Activated CD8-positive, alpha-beta T cell treated with anti-CD3 and anti-CD28 coated beads for 36 hours (primary cell): ENCODE data around the gene ABCA4. TPM values are rescaled to one million over a fixed set of nuclear protein-coding genes. Genes with fewer than 3 reads are reported as not detected.

Experiments
- ATAC-seq: fragments of 200-7000 bp; cut with Tn5 transposase; one replicate; pipeline ENCODE4 v1.10.0; 2021; ENCODE audit warnings: mild to moderate bottlenecking, moderate library complexity
- CTCF ChIA-PET: fragments of 350-600 bp; sonication (Branson Sonifier 250); formaldehyde crosslinking; loops from one replicate; lab custom pipeline; 2021; ENCODE audit warnings: antibody characterized with exemption; lab: Charles Lee
- POLR2A ChIA-PET: fragments of 350-600 bp; sonication (Branson Sonifier 250); formaldehyde crosslinking; loops from one replicate; lab custom pipeline; 2021; ENCODE audit warnings: antibody characterized with exemption; lab: Charles Lee
- DNase-seq: peaks from one replicate; pipeline ENCODE4 v3.0.0-alpha.2; 2020
- H3K27ac Mint-ChIP-seq: one replicate; pipeline ENCODE4 v1.8.0; 2021; ENCODE audit warnings: mild to moderate bottlenecking, mixed read lengths
- H3K27me3 Mint-ChIP-seq: one replicate; pipeline ENCODE4 v1.8.0; 2021; ENCODE audit warnings: mixed read lengths
- H3K36me3 Mint-ChIP-seq: one replicate; pipeline ENCODE4 v1.8.0; 2021; ENCODE audit warnings: low read depth, mixed read lengths
- H3K4me1 Mint-ChIP-seq: one replicate; pipeline ENCODE4 v1.8.0; 2021; ENCODE audit warnings: low read depth, mixed read lengths
- H3K4me3 Mint-ChIP-seq: one replicate; pipeline ENCODE4 v1.8.0; 2021; ENCODE audit warnings: mild to moderate bottlenecking, moderate library complexity, mixed read lengths
- H3K9me3 Mint-ChIP-seq: one replicate; pipeline ENCODE4 v1.8.0; 2021; ENCODE audit warnings: mixed read lengths
- CTCF ChIP-seq: fragments of 200-600 bp; IDR thresholded peaks from one replicate; pipeline ENCODE4 v1.8.0; 2022; ENCODE audit warnings: antibody characterized with exemption, mild to moderate bottlenecking
- intact Hi-C: fragments of 100-400 bp; cut with micrococcal nuclease; formaldehyde crosslinking; loops from one replicate; pipeline ENCODE4 v1.10.0; 2022
- total RNA-seq, 2 experiments: library from RNA; stranded (reverse); gene quantifications; one replicate each; pipeline ENCODE4 v1.2.3, GENCODE V29; 2021

The ABCA4 gene
- total RNA-seq, 2 experiments from 2014 or later: not detected

GRCh38 chr1:93997756-93998155 is 123.2 kb downstream of the ABCA4 start:
- DNase-seq: no peak
- peaks cover 6% of the 10 kb centered on the region for H3K27me3 Mint-ChIP-seq
- H3K27ac Mint-ChIP-seq: no peak overlapping the region
- H3K9me3 Mint-ChIP-seq: no peaks in the 10 kb centered on the region
- CTCF ChIA-PET: no interaction called here
- TF ChIP-seq CTCF: no peak
- H3K4me1 Mint-ChIP-seq: no peaks in the 10 kb centered on the region
- no peak for ATAC-seq
- H3K36me3 Mint-ChIP-seq: no peaks in the 10 kb centered on the region
- intact Hi-C loops: no loop called here
- POLR2A ChIA-PET: no interaction called here
- H3K4me3 Mint-ChIP-seq: no peak overlapping the region

- peak; percentile 8 for DNase-seq
- no peaks in the 10 kb centered on the region for H3K9me3 Mint-ChIP-seq
- no peaks in the 10 kb centered on the region for H3K4me1 Mint-ChIP-seq
- intact Hi-C loops: no loop called here
- CTCF ChIA-PET: no interaction called here
- no peak for TF ChIP-seq CTCF
- H3K27me3 Mint-ChIP-seq: peaks cover 14% of the 10 kb centered on the region
- H3K27ac Mint-ChIP-seq: no peak overlapping the region
- POLR2A ChIA-PET: interaction anchor here (0.6 kb wide), 1 partner anchor 166 kb away, joined by 3 read pairs; no protein-coding TSS in a partner anchor
- H3K36me3 Mint-ChIP-seq: no peaks in the 10 kb centered on the region
- no peak for ATAC-seq
- H3K4me3 Mint-ChIP-seq: no peak overlapping the region
Measured at GRCh38 chr1:93995837-93996536, 125.0 kb downstream of the ABCA4 start.

GRCh38 chr1:93993731-93994130 is 127.2 kb downstream of the ABCA4 start:
- H3K36me3 Mint-ChIP-seq: no peaks in the 10 kb centered on the region
- POLR2A ChIA-PET: no interaction called here
- H3K9me3 Mint-ChIP-seq: no peaks in the 10 kb centered on the region
- intact Hi-C loops: no loop called here
- no peak for TF ChIP-seq CTCF
- CTCF ChIA-PET: no interaction called here
- no peak overlapping the region for H3K4me3 Mint-ChIP-seq
- no peak overlapping the region for H3K27ac Mint-ChIP-seq
- no peak for ATAC-seq
- no peaks in the 10 kb centered on the region for H3K4me1 Mint-ChIP-seq
- DNase-seq: no peak
- H3K27me3 Mint-ChIP-seq: peaks cover 18% of the 10 kb centered on the region

GRCh38 chr1:93992954-93993353 is 128.0 kb downstream of the ABCA4 start:
- no peak for TF ChIP-seq CTCF
- peaks cover 18% of the 10 kb centered on the region for H3K27me3 Mint-ChIP-seq

GRCh38 chr1:93992190-93992589 is 128.8 kb downstream of the ABCA4 start:
- intact Hi-C loops: no loop called here
- ATAC-seq: no peak
- no peaks in the 10 kb centered on the region for H3K9me3 Mint-ChIP-seq
- H3K36me3 Mint-ChIP-seq: no peaks in the 10 kb centered on the region
- peaks cover 18% of the 10 kb centered on the region for H3K27me3 Mint-ChIP-seq
- TF ChIP-seq CTCF: no peak
- ChIA-PET CTCF (no interaction called here), POLR2A (interaction anchor here (0.9 kb wide), 1 partner anchor 23 kb away, joined by 3 read pairs; no protein-coding TSS in a partner anchor)
- H3K4me3 Mint-ChIP-seq: no peak overlapping the region
- H3K27ac Mint-ChIP-seq: no peak overlapping the region
- H3K4me1 Mint-ChIP-seq: no peaks in the 10 kb centered on the region
- no peak for DNase-seq

More at GRCh38 chr1:93992954-93993353, 128.0 kb downstream of the ABCA4 start:
- ChIA-PET CTCF (no interaction called here), POLR2A (interaction anchor here (0.9 kb wide), 1 partner anchor 22 kb away, joined by 3 read pairs; no protein-coding TSS in a partner anchor)
- H3K4me3 Mint-ChIP-seq: no peak overlapping the region
- H3K9me3 Mint-ChIP-seq: no peaks in the 10 kb centered on the region
- no peak overlapping the region for H3K27ac Mint-ChIP-seq
- H3K36me3 Mint-ChIP-seq: no peaks in the 10 kb centered on the region
- ATAC-seq: no peak
- no peaks in the 10 kb centered on the region for H3K4me1 Mint-ChIP-seq
- intact Hi-C loops: no loop called here
- no peak for DNase-seq
